PC-3 (cell line): Measurements from ENCODE around the gene EQTN.

ENCODE experiments used
- EZH2 ChIP-seq: fragments of 300-600 bp; sonication (generic); IDR thresholded peaks from one replicate; pipeline ENCODE4 v1.6.1; 2017; ENCODE audit warnings: antibody characterized with exemption, mild to moderate bottlenecking, low read length; ENCODE audit not compliant: unreplicated experiment
- TF ChIP-seq, protein P1 (sequence below): fragments of 300-600 bp; sonication (generic); conservative IDR thresholded peaks from 2 replicates; pipeline ENCODE4 v1.5.1; 2017; ENCODE audit warnings: antibody characterized with exemption, low read depth, mild to moderate bottlenecking, low read length

DNA sequence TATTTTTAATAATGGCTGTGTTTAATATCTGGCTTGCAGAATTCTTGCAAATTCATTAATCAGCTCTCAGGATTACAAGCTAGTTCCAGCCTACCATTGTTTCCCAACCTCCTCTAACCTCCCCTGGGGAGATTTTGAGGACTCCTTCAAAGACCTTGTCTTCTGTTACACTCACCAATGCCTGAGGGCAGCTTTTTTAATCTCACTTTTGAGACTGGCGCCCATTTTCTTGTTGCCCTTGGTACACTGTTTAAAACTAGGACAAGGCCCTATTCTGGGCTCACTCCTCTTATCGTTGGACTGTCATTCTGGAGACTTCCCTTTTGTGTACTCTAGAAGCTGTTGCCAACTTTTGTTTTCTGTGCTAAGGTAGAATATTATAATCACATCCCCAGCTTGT, 13.6 kb upstream of the EQTN start:
- TF ChIP-seq, protein P1, sequence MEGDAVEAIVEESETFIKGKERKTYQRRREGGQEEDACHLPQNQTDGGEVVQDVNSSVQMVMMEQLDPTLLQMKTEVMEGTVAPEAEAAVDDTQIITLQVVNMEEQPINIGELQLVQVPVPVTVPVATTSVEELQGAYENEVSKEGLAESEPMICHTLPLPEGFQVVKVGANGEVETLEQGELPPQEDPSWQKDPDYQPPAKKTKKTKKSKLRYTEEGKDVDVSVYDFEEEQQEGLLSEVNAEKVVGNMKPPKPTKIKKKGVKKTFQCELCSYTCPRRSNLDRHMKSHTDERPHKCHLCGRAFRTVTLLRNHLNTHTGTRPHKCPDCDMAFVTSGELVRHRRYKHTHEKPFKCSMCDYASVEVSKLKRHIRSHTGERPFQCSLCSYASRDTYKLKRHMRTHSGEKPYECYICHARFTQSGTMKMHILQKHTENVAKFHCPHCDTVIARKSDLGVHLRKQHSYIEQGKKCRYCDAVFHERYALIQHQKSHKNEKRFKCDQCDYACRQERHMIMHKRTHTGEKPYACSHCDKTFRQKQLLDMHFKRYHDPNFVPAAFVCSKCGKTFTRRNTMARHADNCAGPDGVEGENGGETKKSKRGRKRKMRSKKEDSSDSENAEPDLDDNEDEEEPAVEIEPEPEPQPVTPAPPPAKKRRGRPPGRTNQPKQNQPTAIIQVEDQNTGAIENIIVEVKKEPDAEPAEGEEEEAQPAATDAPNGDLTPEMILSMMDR = no peak
- no peak for TF ChIP-seq EZH2
